ENCODE results near the gene TSNAXIP1. TPM values are rescaled to one million over a fixed set of nuclear protein-coding genes. Genes with fewer than 3 reads are reported as not detected.

TSNAXIP1 gene
- total RNA-seq: 10 to 100 TPM in 1 of 6 donors, 1 to 10 TPM in 4, under 1 TPM in 1; 0.66 to 13.1 (median 4.4) TPM

GRCh38 chr16:67806428-67807147 lies at the start of gene TSNAXIP1, which contains the start of gene RANBP10:
Gene TSNAXIP1 (plus strand): TSS chr16:67806889. CDS start chr16:67807150, 261 bp downstream.
Gene RANBP10 (minus strand): TSS chr16:67806560. CDS start chr16:67806536, 24 bp downstream.
- DNase-seq: peak; percentile 97 to 99
- TF ChIP-seq CTCF (IDR thresholded peaks at IDR 0.05) (peak in 1 of 6 experiments; percentile 23), EP300 (IDR thresholded peaks at IDR 0.05) (no peak), POLR2A (IDR thresholded peaks at IDR 0.05) (peak in 3 of 4 donors; percentile 55 to 86 (median 63)), POLR2AphosphoS5 (IDR thresholded peaks at IDR 0.05) (peak; percentile 78 to 85)
- Histone ChIP-seq H3K27ac (peak within 1 kb of the TSS; percentile 81 to 89 (median 86)), H3K36me3 (peaks cover 0 to 24% (median 9%) of the 10 kb centered on the region in 4 donors), H3K27me3 (no peaks in the 10 kb centered on the region), H3K9me3 (no peaks in the 10 kb centered on the region), H3K4me3 (peak within 1 kb of the TSS; percentile 87 to 100 (median 92)), H3K4me1 (peaks cover 24 to 32% (median 26%) of the 10 kb centered on the region in 4 donors)
- peak; percentile 98 to 99 for ATAC-seq (ENCODE audit: low FRiP score in 2 of 2)
- 0 to 1% methylated on average over 9 to 49 of the region's 54 CpGs for WGBS, 2 donors

- Histone ChIP-seq H3K4me1 (no peaks in the 10 kb centered on the region), H3K36me3 (peaks cover 0 to 11% (median 6%) of the 10 kb centered on the region in 4 donors)
- WGBS, 2 donors: 83 to 87% methylated on average over 3 of the region's 3 CpGs
Measured at GRCh38 chr16:67758006-67758405, 48.7 kb upstream of the TSNAXIP1 start.

GRCh38 chr16:67758966-67759365 lies 47.7 kb upstream of the TSNAXIP1 start:
- Histone ChIP-seq H3K36me3 (peaks cover 0 to 14% (median 7%) of the 10 kb centered on the region in 4 donors), H3K27ac (no peak overlapping the region), H3K4me1 (no peaks in the 10 kb centered on the region), H3K27me3 (no peaks in the 10 kb centered on the region), H3K4me3 (no peak overlapping the region), H3K9me3 (no peaks in the 10 kb centered on the region)
- ATAC-seq (ENCODE audit: low FRiP score in 2 of 2): no peak
- DNase-seq: no peak
- WGBS, 2 donors: 79 to 83% methylated on average over 6 to 7 of the region's 7 CpGs
- no peak for TF ChIP-seq CTCF (IDR thresholded peaks at IDR 0.05)

More at GRCh38 chr16:67758006-67758405, 48.7 kb upstream of the TSNAXIP1 start:
- DNase-seq: no peak
- no peak for TF ChIP-seq CTCF (IDR thresholded peaks at IDR 0.05)
- TF ChIP-seq EP300 (IDR thresholded peaks at IDR 0.05): no peak
- no peak for TF ChIP-seq POLR2A (IDR thresholded peaks at IDR 0.05)
- TF ChIP-seq POLR2AphosphoS5 (IDR thresholded peaks at IDR 0.05): no peak
- Histone ChIP-seq H3K27me3 (no peaks in the 10 kb centered on the region), H3K9me3 (no peaks in the 10 kb centered on the region), H3K27ac (no peak overlapping the region), H3K4me3 (no peak overlapping the region)
- ATAC-seq (ENCODE audit: low FRiP score in 2 of 2): no peak

GRCh38 chr16:67760206-67760955 lies 46.3 kb upstream of the TSNAXIP1 start:
- no peak for TF ChIP-seq EP300 (IDR thresholded peaks at IDR 0.05)
- no peak for TF ChIP-seq POLR2A (IDR thresholded peaks at IDR 0.05)
- no peak for TF ChIP-seq POLR2AphosphoS5 (IDR thresholded peaks at IDR 0.05)
- no peak for TF ChIP-seq CTCF (IDR thresholded peaks at IDR 0.05)
- Histone ChIP-seq H3K27me3 (no peaks in the 10 kb centered on the region), H3K27ac (no peak overlapping the region), H3K4me1 (no peaks in the 10 kb centered on the region), H3K36me3 (peaks cover 0 to 14% (median 8%) of the 10 kb centered on the region in 4 donors), H3K9me3 (no peaks in the 10 kb centered on the region), H3K4me3 (no peak overlapping the region)
- 72 to 81% methylated on average over 8 of the region's 8 CpGs for WGBS, 2 donors
- no peak for ATAC-seq (ENCODE audit: low FRiP score in 2 of 2)
- no peak for DNase-seq

All from upper lobe of left lung (tissue), 6 donors.